H1 (cell line): ENCODE measurements around the gene FYTTD1. TPM values are rescaled to one million over a fixed set of nuclear protein-coding genes. Genes with fewer than 3 reads are reported as not detected.
A peak's percentile ranks its signal among the peaks of the same experiment; 100 is the strongest.

Experiments used
- CTCF ChIA-PET: fragments of 300-600 bp; sonication (Branson Sonifier 250); formaldehyde crosslinking; loops from one replicate; lab custom pipeline; 2021; ENCODE audit not compliant: partially characterized antibody; lab: Charles Lee
- POLR2A ChIA-PET: fragments of 300-600 bp; sonication (Branson Sonifier 250); formaldehyde crosslinking; loops from one replicate; lab custom pipeline; 2021; ENCODE audit warnings: inconsistent platforms; ENCODE audit not compliant: partially characterized antibody; lab: Charles Lee
- DNase-seq, 2 experiments: peaks; one replicate each; pipeline versions ENCODE4 v3.0.0 to v3.0.0-alpha.2; 2010 to 2022; ENCODE audit warnings: low spot score in 2 of 2, low read depth in 1 of 2, mixed read lengths in 1 of 2
- FAIRE-seq: peaks from 2 replicates; lab custom pipeline; 2011; peaks lifted over from hg19 to GRCh38; lab: Jason Lieb, UNC
- H2AFZ ChIP-seq: 2 replicates; pipeline ENCODE4 v1.8.1; 2012; ENCODE audit warnings: low read length, inconsistent platforms
- H2AK5ac ChIP-seq: 2 replicates; pipeline ENCODE4 v1.6.1; 2013; ENCODE audit warnings: low read depth, low read length
- H2BK120ac ChIP-seq: replicated peaks from 2 replicates; pipeline ENCODE3; 2013; ENCODE audit warnings: low read depth, low read length, inconsistent platforms
- H2BK12ac ChIP-seq: 2 replicates; pipeline ENCODE4 v1.6.1; 2013; ENCODE audit warnings: low read depth, low read length
- H2BK15ac ChIP-seq: 2 replicates; pipeline ENCODE4 v1.6.1; 2013; ENCODE audit warnings: low read length
- H2BK20ac ChIP-seq: 2 replicates; pipeline ENCODE4 v1.6.1; 2013; ENCODE audit warnings: low read length
- H2BK5ac ChIP-seq: 2 replicates; pipeline ENCODE4 v1.6.1; 2013; ENCODE audit warnings: low read depth, low read length
- H3K14ac ChIP-seq: 2 replicates; pipeline ENCODE4 v1.6.1; 2013; ENCODE audit warnings: inconsistent platforms; ENCODE audit not compliant: insufficient read length
- H3K18ac ChIP-seq: 2 replicates; pipeline ENCODE4 v1.6.1; 2013; ENCODE audit warnings: low read length; ENCODE audit errors: extremely low read depth
- H3K23ac ChIP-seq: 2 replicates; pipeline ENCODE4 v1.6.1; 2013; ENCODE audit warnings: inconsistent platforms; ENCODE audit not compliant: insufficient read length
- H3K23me2 ChIP-seq: 2 replicates; pipeline ENCODE4 v1.6.1; 2013; ENCODE audit warnings: low read depth, low read length
- H3K27ac ChIP-seq: 2 replicates; pipeline ENCODE4 v1.6.1; 2011; ENCODE audit warnings: low read depth, low read length, inconsistent platforms
- H3K27me3 ChIP-seq, 4 experiments: replicated peaks in 1 of 4; 1 replicate in 1 of 4; 2 replicates in 3 of 4; pipeline versions ENCODE4 v1.6.1 to v1.8.1; 2011 to 2013; ENCODE audit warnings: low read length in 3 of 4, mild to moderate bottlenecking in 3 of 4, inconsistent platforms in 2 of 4, mixed read lengths in 2 of 4, moderate library complexity in 1 of 4; ENCODE audit not compliant: control insufficient read depth in 3 of 4, insufficient read depth in 3 of 4; ENCODE audit errors: extremely low read depth in 1 of 4
- H3K36me3 ChIP-seq, 4 experiments: 2 replicates each; pipeline versions ENCODE4 v1.6.1 to v1.8.1; 2011 to 2013; ENCODE audit warnings: mild to moderate bottlenecking in 4 of 4, low read length in 3 of 4, moderate library complexity in 2 of 4, control low read depth in 1 of 4, inconsistent platforms in 1 of 4; ENCODE audit not compliant: insufficient read depth in 4 of 4, control insufficient read depth in 2 of 4
- H3K4ac ChIP-seq: replicated peaks from 2 replicates; pipeline ENCODE3; 2013; ENCODE audit warnings: low read length, low read depth, mixed read lengths, inconsistent platforms; ENCODE audit not compliant: insufficient read length
- H3K4me1 ChIP-seq, 4 experiments: replicated peaks in 1 of 4; 1 replicate in 1 of 4; 2 replicates in 3 of 4; pipeline versions ENCODE4 v1.6.1 to v1.8.1; 2011 to 2013; ENCODE audit warnings: low read length in 3 of 4, inconsistent platforms in 2 of 4, mixed read lengths in 1 of 4; ENCODE audit not compliant: insufficient read depth in 4 of 4, control insufficient read depth in 3 of 4
- H3K4me2 ChIP-seq, 2 experiments: 2 replicates each; pipeline versions ENCODE4 v1.6.1 to v1.8.1; 2011 to 2013; ENCODE audit warnings: low read depth in 2 of 2, low read length in 2 of 2, control low read depth in 1 of 2, inconsistent platforms in 1 of 2, mild to moderate bottlenecking in 1 of 2; ENCODE audit not compliant: insufficient read depth in 1 of 2
- H3K4me3 ChIP-seq, 4 experiments: fragments of 200-600, 300-600 bp in 1 of 4; sonication (generic), shearing (Covaris generic), sonication (Bioruptor Twin) in 1 of 4; 2 replicates each; pipeline versions ENCODE4 v1.5.1 to v1.8.1; 2011 to 2016; ENCODE audit warnings: low read length in 4 of 4, low read depth in 3 of 4, control low read depth in 2 of 4, inconsistent platforms in 2 of 4, mild to moderate bottlenecking in 2 of 4, mixed read lengths in 1 of 4, moderate library complexity in 1 of 4; ENCODE audit not compliant: insufficient read depth in 2 of 4; ENCODE audit errors: extremely low read depth in 1 of 4
- H3K56ac ChIP-seq: replicated peaks from 2 replicates; pipeline ENCODE3; 2013; ENCODE audit warnings: low read depth, mild to moderate bottlenecking, mixed read lengths, low read length, inconsistent platforms; ENCODE audit not compliant: insufficient read length
- H3K79me1 ChIP-seq: 2 replicates; pipeline ENCODE4 v1.6.1; 2013; ENCODE audit warnings: low read depth, low read length, control low read depth
- H3K79me2 ChIP-seq, 2 experiments: 2 replicates each; pipeline versions ENCODE4 v1.6.1 to v1.8.1; 2012 to 2013; ENCODE audit warnings: low read length in 2 of 2, mild to moderate bottlenecking in 2 of 2, inconsistent platforms in 1 of 2; ENCODE audit not compliant: insufficient read depth in 2 of 2, control insufficient read depth in 1 of 2
- H3K9ac ChIP-seq, 4 experiments: replicated peaks in 1 of 4; 1 replicate in 1 of 4; 2 replicates in 3 of 4; pipeline versions ENCODE4 v1.6.1 to v1.8.1; 2011 to 2013; ENCODE audit warnings: low read depth in 3 of 4, low read length in 3 of 4, control low read depth in 2 of 4, mild to moderate bottlenecking in 2 of 4, moderate library complexity in 2 of 4, inconsistent platforms in 1 of 4; ENCODE audit errors: extremely low read depth in 1 of 4
- H3K9me3 ChIP-seq, 2 experiments: 2 replicates each; pipeline versions ENCODE4 v1.6.1 to v1.8.1; 2012 to 2013; ENCODE audit warnings: mild to moderate bottlenecking in 2 of 2, moderate library complexity in 2 of 2, control low read depth in 1 of 2, inconsistent platforms in 1 of 2, low read depth in 1 of 2, low read length in 1 of 2, mixed read lengths in 1 of 2; ENCODE audit not compliant: insufficient read depth in 2 of 2
- H4K20me1 ChIP-seq, 2 experiments: replicated peaks in 1 of 2; 2 replicates each; pipeline versions ENCODE3 to v1.8.1; 2011 to 2013; ENCODE audit warnings: inconsistent platforms in 2 of 2, low read length in 2 of 2, mild to moderate bottlenecking in 1 of 2; ENCODE audit not compliant: insufficient read depth in 2 of 2, control insufficient read depth in 1 of 2
- H4K5ac ChIP-seq: 2 replicates; pipeline ENCODE4 v1.6.1; 2013; ENCODE audit warnings: low read length, low read depth, mixed read lengths, inconsistent platforms; ENCODE audit not compliant: insufficient read length
- H4K8ac ChIP-seq: 2 replicates; pipeline ENCODE4 v1.8.0; 2013; ENCODE audit warnings: mild to moderate bottlenecking, moderate library complexity, low read length, inconsistent platforms; ENCODE audit not compliant: insufficient read depth; ENCODE audit errors: extremely low read depth
- H4K91ac ChIP-seq: replicated peaks from 2 replicates; pipeline ENCODE3; 2013; ENCODE audit warnings: low read length, mixed read lengths, inconsistent platforms; ENCODE audit not compliant: insufficient read length
- CHD2 ChIP-seq: IDR thresholded peaks from 2 replicates; pipeline ENCODE4 v1.6.1; 2012; ENCODE audit warnings: low read length, improper control_type of control experiment
- EZH2 ChIP-seq: fragments of 200-600 bp; sonication (generic); IDR thresholded peaks from 2 replicates; pipeline ENCODE4 v1.7.1; 2012; ENCODE audit warnings: low read depth, mild to moderate bottlenecking, moderate library complexity, low read length, inconsistent platforms; ENCODE audit not compliant: severe bottlenecking
- FOSL1 ChIP-seq: IDR thresholded peaks from 2 replicates; pipeline ENCODE4 v1.6.1; 2011; ENCODE audit warnings: mild to moderate bottlenecking, low read depth, low read length, moderate library complexity; ENCODE audit not compliant: insufficient read depth
- KDM4A ChIP-seq: IDR thresholded peaks from one replicate; pipeline ENCODE4 v1.7.1; 2012; ENCODE audit warnings: low read depth, mild to moderate bottlenecking, moderate library complexity, low read length, inconsistent platforms; ENCODE audit not compliant: severe bottlenecking
- PHF8 ChIP-seq: fragments of 200-600 bp; sonication (generic); conservative IDR thresholded peaks from 2 replicates; pipeline ENCODE4 v1.7.1; 2012; ENCODE audit warnings: low read depth, mild to moderate bottlenecking, inconsistent platforms, low read length, moderate library complexity
- RAD21 ChIP-seq, 2 experiments: IDR thresholded peaks in 1 of 2; conservative IDR thresholded peaks in 1 of 2; 2 replicates each; pipeline ENCODE4 v1.6.1; 2011; ENCODE audit warnings: low read depth in 2 of 2, low read length in 2 of 2, improper control_type of control experiment in 1 of 2, inconsistent platforms in 1 of 2, mild to moderate bottlenecking in 1 of 2, moderate library complexity in 1 of 2
- RFX5 ChIP-seq: IDR thresholded peaks from 2 replicates; pipeline ENCODE4 v1.6.1; 2011; ENCODE audit warnings: low read depth, low read length, improper control_type of control experiment, borderline replicate concordance
- SIN3A ChIP-seq, 2 experiments: IDR thresholded peaks in 1 of 2; conservative IDR thresholded peaks in 1 of 2; 2 replicates each; pipeline ENCODE4 v1.6.1; 2011 to 2012; ENCODE audit warnings: low read length in 2 of 2, improper control_type of control experiment in 1 of 2, low read depth in 1 of 2, mild to moderate bottlenecking in 1 of 2
- SP2 ChIP-seq: IDR thresholded peaks from 2 replicates; pipeline ENCODE4 v1.6.1; 2012; ENCODE audit warnings: mild to moderate bottlenecking, low read length, inconsistent platforms
- TAF7 ChIP-seq: optimal IDR thresholded peaks from 2 replicates; pipeline ENCODE3; 2011; ENCODE audit warnings: low read depth, mild to moderate bottlenecking, inconsistent platforms, low read length, moderate library complexity, borderline replicate concordance
- TCF12 ChIP-seq: IDR thresholded peaks from 2 replicates; pipeline ENCODE4 v1.6.1; 2011; ENCODE audit warnings: low read depth, mild to moderate bottlenecking, low read length
- YY1 ChIP-seq: IDR thresholded peaks from 2 replicates; pipeline ENCODE4 v1.6.1; 2011; ENCODE audit warnings: low read depth, mild to moderate bottlenecking, low read length
- WGBS, 2 experiments: shearing (Covaris generic) in 1 of 2; methylation state at CpG; one replicate each; pipeline versions ENCODE4 v1.1.6 to v1.1.7; 2013 to 2015; ENCODE audit warnings: low lambda C conversion rate in 2 of 2, mixed read lengths in 2 of 2, inconsistent platforms in 1 of 2, low coverage in 1 of 2, missing lambda C conversion rate in 1 of 2; ENCODE audit not compliant: insufficient replicate concordance in 2 of 2, insufficient coverage in 1 of 2, insufficient read length in 1 of 2; ENCODE audit errors: extremely low coverage in 1 of 2, missing lambda C conversion rate in 1 of 2; 5-methylcytosine and 5-hydroxymethylcytosine counted together
- polyA plus RNA-seq, 7 experiments: library from polyadenylated mRNA; depleted of rRNA in 3 of 7; stranded (reverse) in 5 of 7; unstranded in 2 of 7; fragments of >200 nt in 5 of 7; fragments of 200-250 nt in 2 of 7; gene quantifications; 1 replicate in 5 of 7; 2 replicates in 1 of 7; 4 replicates in 1 of 7; pipeline versions ENCODE4 v1.2.1 to v1.2.3, GENCODE V29; 2011 to 2013; ENCODE audit warnings: missing spikeins in 2 of 7, mixed read lengths in 2 of 7
- total RNA-seq: library from RNA; stranded (reverse); fragmentation: NEBNext Ultra II Directional; extraction: Animal tissue kit (Norgen Biotek cat#: 25700); gene quantifications from 2 replicates; pipeline ENCODE4 v1.2.1, GENCODE V29; 2021

The FYTTD1 gene
- total and polyA plus RNA-seq, 2 of the 8 experiments (the other 6 are each of a cell fraction or from before 2014, with no cell fraction given): 3.1 to 24.4 TPM

- POLR2A ChIA-PET: no interaction called here
- 1% methylated on average over 35 of the region's 43 CpGs; no CpG with 5 or more reads in 1 of the 2 experiments for WGBS, 2 experiments
- TF ChIP-seq CHD2 (no peak), TAF7 (no peak), FOSL1 (no peak), SP2 (no peak), EZH2 (peak; percentile 35), SIN3A (conservative IDR thresholded peaks at IDR 0.05 in 1 of 2, IDR thresholded peaks at IDR 0.05 in 1 of 2; ENCODE audit: low read depth in 1 of 2, low read length in 2 of 2) (0 out of 4 replicates have a peak, but pooled peaks of 1 of the 2 experiments have one; percentile 28), PHF8 (peak; percentile 11; the same call in 1 of the 2 replicates), RAD21 (IDR thresholded peaks at IDR 0.05 in 1 of 2, conservative IDR thresholded peaks at IDR 0.05 in 1 of 2; ENCODE audit: low read depth in 2 of 2, low read length in 2 of 2) (peak in 1 of 2 experiments; percentile 10; a peak in 1 of 4 replicates), KDM4A (peak; percentile 21), YY1 (peak; percentile 85), RFX5 (no peak), TCF12 (no peak)
- Histone ChIP-seq H3K27ac (no peak overlapping the region), H3K14ac (no peak overlapping the region), H3K56ac (peak overlapping the region; percentile 52), H2BK15ac (no peak overlapping the region), H2BK20ac (no peak overlapping the region), H3K9me3 (no peaks in the 10 kb centered on the region), H2BK5ac (no peak overlapping the region), H3K23ac (no peak overlapping the region), H2AK5ac (no peak overlapping the region), H3K4me2 (peak overlapping the region; percentile 89 to 96), H3K27me3 (peaks cover 0 to 25% (median 13%) of the 10 kb centered on the region in 4 experiments; a peak in 6 of 7 replicates), H3K4me3 (peak overlapping the region; percentile 55 to 95 (median 78)), H2BK120ac (no peak overlapping the region), H4K8ac (no peak overlapping the region), H3K4ac (no peak overlapping the region), H3K9ac (peak overlapping the region in 2 of 4 experiments; percentile 0 to 8; a peak in 1 of 7 replicates), H2BK12ac (no peak overlapping the region), H3K4me1 (peaks cover 0 to 8% (median 3%) of the 10 kb centered on the region in 4 experiments; a peak in 6 of 7 replicates), H4K5ac (no peak overlapping the region), H3K23me2 (peaks cover 15% of the 10 kb centered on the region; the same call in 1 of the 2 replicates), H2AFZ (peak overlapping the region; percentile 37; the same call in 1 of the 2 replicates), H3K36me3 (no peaks in the 10 kb centered on the region), H3K18ac (peak overlapping the region; percentile 56; the same call in 1 of the 2 replicates), H3K79me2 (peaks cover 0 to 10% of the 10 kb centered on the region in 2 experiments; a peak in 1 of 4 replicates), H3K79me1 (no peaks in the 10 kb centered on the region), H4K91ac (no peak overlapping the region), H4K20me1 (peaks cover 0 to 3% of the 10 kb centered on the region in 2 experiments)
- DNase-seq (peak in 1 of 2 experiments; percentile 76), FAIRE-seq (no peak)
- CTCF ChIA-PET: interaction anchor here (0.6 to 1.8 kb wide), 6 partner anchors 8 to 355 kb away, joined by 3 to 4 read pairs (median 3); no protein-coding TSS in a partner anchor
These were observed 731 bp downstream of the FYTTD1 start for GRCh38 chr3:197750396-197750831.
